Mucosa of descending colon (tissue), 3 donors: ENCODE results near the gene DDX27. TPM values are rescaled to one million over a fixed set of nuclear protein-coding genes. Genes with fewer than 3 reads are reported as not detected.

ENCODE experiments used
- ATAC-seq: fragments of 200-7000 bp; cut with Tn5 transposase; one replicate; pipeline ENCODE4 v1.9.1; 2020; ENCODE audit warnings: mild to moderate bottlenecking, moderate library complexity
- DNase-seq, 3 donors: peaks; one replicate each; pipeline ENCODE4 v3.0.0-alpha.2; 2020
- H3K36me3 ChIP-seq: fragments of 200-600 bp; one replicate; pipeline ENCODE4 v1.8.0; 2021; ENCODE audit warnings: low read depth, mild to moderate bottlenecking
- H3K4me1 ChIP-seq: fragments of 200-600 bp; one replicate; pipeline ENCODE4 v1.8.0; 2021; ENCODE audit warnings: low read depth, mild to moderate bottlenecking
- H3K4me3 ChIP-seq: fragments of 200-600 bp; one replicate; pipeline ENCODE4 v1.8.0; 2021; ENCODE audit warnings: mild to moderate bottlenecking
- H3K9me3 ChIP-seq: fragments of 200-600 bp; one replicate; pipeline ENCODE4 v1.8.0; 2021; ENCODE audit warnings: mild to moderate bottlenecking
- CTCF ChIP-seq: fragments of 200-600 bp; IDR thresholded peaks from one replicate; pipeline ENCODE4 v1.8.0; 2022; ENCODE audit warnings: antibody characterized with exemption, mild to moderate bottlenecking
- intact Hi-C, 2 donors: fragments of 100-400 bp; cut with DNase I in 1 of 2; cut with micrococcal nuclease in 1 of 2; formaldehyde crosslinking; loops; one replicate each; pipeline versions ENCODE4 v1.11.0 to v1.11.1; 2022; cut with DNase I, micrococcal nuclease
- total RNA-seq, 3 donors: library from RNA; stranded (reverse); fragmentation: NEBNext Ultra II Directional in 2 of 3; extraction: Animal tissue kit (Norgen Biotek cat#: 25700) in 2 of 3; gene quantifications; one replicate each; pipeline versions ENCODE4 v1.2.1 to v1.2.4, GENCODE V29; 2021 to 2023
- donor health status: DM: no; HTN: no; CAD: no; lungs with moderate emphysema.
- donor health status: DM: no; HTN: no; CAD: no.
- donor health status: DM: no; HTN: yes; CAD: no.

Gene DDX27
- total RNA-seq, 3 donors from 2014 or later = 27.1 to 32.8 (median 32.5) TPM

DNA sequence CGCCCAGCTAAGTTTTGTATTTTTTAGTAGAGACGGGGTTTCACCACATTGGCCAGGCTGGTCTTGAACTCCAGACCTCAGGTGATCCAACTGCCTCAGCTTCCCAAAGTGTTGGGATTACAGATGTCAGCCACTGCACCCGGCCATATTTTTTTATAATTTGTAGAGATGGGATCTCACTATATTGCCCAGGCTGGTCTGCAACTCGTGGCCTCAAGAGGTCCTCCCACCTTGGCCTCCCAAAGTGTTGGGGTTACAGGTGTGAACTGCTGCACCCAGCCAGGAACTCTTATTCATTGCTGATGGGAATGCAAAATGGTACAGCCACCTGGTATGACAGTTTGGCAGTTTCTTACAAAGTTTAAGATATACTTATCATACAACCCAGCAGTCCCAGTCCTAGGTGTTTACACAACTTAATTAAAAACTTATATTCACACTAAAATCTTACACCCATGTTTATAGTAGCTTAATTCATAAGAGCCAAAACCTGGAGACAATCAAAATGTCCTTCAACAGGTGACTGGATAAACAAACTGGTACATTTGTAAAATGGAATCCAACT lies 19.4 kb upstream of the DDX27 start:
- no peaks in the 10 kb centered on the region for H3K36me3 ChIP-seq
- TF ChIP-seq CTCF = no peak
- H3K9me3 ChIP-seq = no peaks in the 10 kb centered on the region
- H3K4me1 ChIP-seq = no peaks in the 10 kb centered on the region
- intact Hi-C loops = no loop called here
- ATAC-seq = no peak
- DNase-seq = no peak
- H3K4me3 ChIP-seq = no peak overlapping the region

- no peaks in the 10 kb centered on the region for H3K4me1 ChIP-seq
- H3K9me3 ChIP-seq = no peaks in the 10 kb centered on the region
- TF ChIP-seq CTCF = no peak
- no peaks in the 10 kb centered on the region for H3K36me3 ChIP-seq
- ATAC-seq (no peak), DNase-seq (no peak)
- intact Hi-C loops = no loop called here
- no peak overlapping the region for H3K4me3 ChIP-seq
Observed at GRCh38 chr20:49203011-49203410, 16.2 kb upstream of the DDX27 start.

DNA sequence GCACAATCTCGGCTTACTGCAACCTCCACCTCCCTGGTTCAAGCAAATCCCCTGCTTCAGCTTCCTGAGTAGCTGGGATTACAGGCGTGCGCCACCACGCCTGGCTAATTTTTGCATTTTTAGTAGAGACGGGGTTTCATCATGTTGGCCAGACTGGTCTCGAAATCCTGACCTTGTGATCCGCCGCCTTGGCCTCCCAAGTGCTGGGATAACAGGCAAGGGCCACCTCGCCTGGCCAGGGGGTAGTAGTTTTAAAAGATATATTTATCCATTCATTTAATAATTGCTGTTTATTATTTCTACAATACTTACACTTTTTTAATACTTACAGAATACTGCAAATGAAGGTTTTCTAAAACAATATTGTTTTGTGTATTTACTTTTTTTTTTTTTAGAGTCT lies 15.5 kb upstream of the DDX27 start:
- intact Hi-C loops = no loop called here
- ATAC-seq (no peak), DNase-seq (no peak)
- H3K4me1 ChIP-seq = no peaks in the 10 kb centered on the region
- no peak for TF ChIP-seq CTCF
- H3K9me3 ChIP-seq = no peaks in the 10 kb centered on the region
- no peaks in the 10 kb centered on the region for H3K36me3 ChIP-seq
- no peak overlapping the region for H3K4me3 ChIP-seq

- intact Hi-C loops = no loop called here
- TF ChIP-seq CTCF = no peak
- Histone ChIP-seq H3K4me1 (no peaks in the 10 kb centered on the region), H3K9me3 (peaks cover 4% of the 10 kb centered on the region), H3K4me3 (no peak overlapping the region), H3K36me3 (no peaks in the 10 kb centered on the region)
- peak; percentile 29 for ATAC-seq
- no peak for DNase-seq
Observed at GRCh38 chr20:49207076-49207475, 12.1 kb upstream of the DDX27 start.

GRCh38 chr20:49210101-49210756 lies 9.0 kb upstream of the DDX27 start:
- intact Hi-C loops = no loop called here
- Histone ChIP-seq H3K9me3 (peaks cover 4% of the 10 kb centered on the region), H3K4me3 (no peak overlapping the region), H3K4me1 (no peaks in the 10 kb centered on the region), H3K36me3 (no peaks in the 10 kb centered on the region)
- no peak for ATAC-seq
- no peak for DNase-seq
- no peak for TF ChIP-seq CTCF
